ENCODE data around the gene RTN4IP1.

The RTN4IP1 gene

GRCh38 chr6:106614166-106614565 is 15.1 kb downstream of the RTN4IP1 start:
- H3K4me3 ChIP-seq (ENCODE audit: control insufficient read depth, low read depth, low read length) = no peak overlapping the region
- no peak for DNase-seq (ENCODE audit: low read depth)
- TF ChIP-seq, protein P1, sequence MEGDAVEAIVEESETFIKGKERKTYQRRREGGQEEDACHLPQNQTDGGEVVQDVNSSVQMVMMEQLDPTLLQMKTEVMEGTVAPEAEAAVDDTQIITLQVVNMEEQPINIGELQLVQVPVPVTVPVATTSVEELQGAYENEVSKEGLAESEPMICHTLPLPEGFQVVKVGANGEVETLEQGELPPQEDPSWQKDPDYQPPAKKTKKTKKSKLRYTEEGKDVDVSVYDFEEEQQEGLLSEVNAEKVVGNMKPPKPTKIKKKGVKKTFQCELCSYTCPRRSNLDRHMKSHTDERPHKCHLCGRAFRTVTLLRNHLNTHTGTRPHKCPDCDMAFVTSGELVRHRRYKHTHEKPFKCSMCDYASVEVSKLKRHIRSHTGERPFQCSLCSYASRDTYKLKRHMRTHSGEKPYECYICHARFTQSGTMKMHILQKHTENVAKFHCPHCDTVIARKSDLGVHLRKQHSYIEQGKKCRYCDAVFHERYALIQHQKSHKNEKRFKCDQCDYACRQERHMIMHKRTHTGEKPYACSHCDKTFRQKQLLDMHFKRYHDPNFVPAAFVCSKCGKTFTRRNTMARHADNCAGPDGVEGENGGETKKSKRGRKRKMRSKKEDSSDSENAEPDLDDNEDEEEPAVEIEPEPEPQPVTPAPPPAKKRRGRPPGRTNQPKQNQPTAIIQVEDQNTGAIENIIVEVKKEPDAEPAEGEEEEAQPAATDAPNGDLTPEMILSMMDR (IDR thresholded peaks at IDR 0.05; ENCODE audit: control insufficient read depth, insufficient read depth, low read depth, low read length, missing control alignments) = no peak

DNA sequence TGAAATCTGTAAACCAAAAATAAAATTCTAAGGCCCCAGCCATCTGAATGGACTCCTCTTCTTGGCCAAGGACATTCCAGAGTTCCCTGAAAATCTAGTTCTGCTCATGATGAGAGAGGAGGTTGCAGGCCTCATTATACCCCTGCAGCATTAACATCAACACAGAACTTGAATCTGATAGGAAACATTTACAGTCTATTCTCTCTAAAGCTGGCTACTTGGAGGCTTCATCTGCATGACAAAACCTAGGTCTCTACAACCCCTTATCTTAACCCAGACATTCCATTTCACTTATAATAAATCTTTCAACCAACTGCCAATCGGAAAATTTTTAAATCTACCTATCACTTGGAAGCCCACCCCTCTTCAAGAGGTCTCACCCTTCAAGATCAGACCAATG is 15.7 kb downstream of the RTN4IP1 start:
- no peak overlapping the region for H3K4me3 ChIP-seq (ENCODE audit: control insufficient read depth, low read depth, low read length)
- TF ChIP-seq, protein P1 (IDR thresholded peaks at IDR 0.05; ENCODE audit: control insufficient read depth, insufficient read depth, low read depth, low read length, missing control alignments) = no peak

DNA sequence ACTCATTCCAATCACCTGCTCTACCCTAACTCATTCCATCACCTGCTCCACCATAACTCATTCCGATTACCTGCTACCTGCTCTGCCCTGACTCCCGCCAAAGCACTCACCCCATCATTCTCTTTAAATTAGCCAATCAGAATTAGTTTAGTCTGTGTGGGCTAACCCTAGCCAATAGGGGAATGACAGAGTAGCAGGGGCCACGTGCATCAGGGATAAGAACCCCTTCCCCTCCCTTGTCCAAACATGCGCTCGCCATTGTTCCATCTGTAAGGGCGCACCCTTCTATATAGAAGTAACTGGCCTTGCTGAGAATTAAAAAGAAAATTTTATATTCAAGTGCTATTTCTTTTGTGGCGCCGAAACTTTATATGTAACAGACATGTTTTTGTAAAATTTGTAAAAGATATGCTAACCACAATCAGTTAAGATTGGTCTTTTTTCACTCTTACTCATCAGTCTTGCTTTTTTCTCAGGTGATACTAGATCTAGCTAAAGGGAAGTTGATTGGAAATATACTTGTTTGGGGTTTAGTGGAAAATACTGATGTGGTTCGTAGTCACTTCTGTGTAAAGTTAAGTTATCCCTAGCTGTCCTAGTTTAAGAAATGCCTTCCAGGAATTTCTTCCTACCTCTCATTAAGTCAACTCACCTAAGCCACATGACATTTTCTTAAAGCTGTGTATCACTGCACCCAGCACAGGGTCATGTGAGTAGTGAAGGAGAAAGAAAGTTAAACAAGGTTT is 16.5 kb downstream of the RTN4IP1 start:
- no peak overlapping the region for H3K4me3 ChIP-seq (ENCODE audit: control insufficient read depth, low read depth, low read length)
- TF ChIP-seq, protein P1 (IDR thresholded peaks at IDR 0.05; ENCODE audit: control insufficient read depth, insufficient read depth, low read depth, low read length, missing control alignments) = no peak
- no peak for DNase-seq (ENCODE audit: low read depth)

More for the DNA sequence above, 15.7 kb downstream of the RTN4IP1 start:
- DNase-seq (ENCODE audit: low read depth) = no peak

DNA sequence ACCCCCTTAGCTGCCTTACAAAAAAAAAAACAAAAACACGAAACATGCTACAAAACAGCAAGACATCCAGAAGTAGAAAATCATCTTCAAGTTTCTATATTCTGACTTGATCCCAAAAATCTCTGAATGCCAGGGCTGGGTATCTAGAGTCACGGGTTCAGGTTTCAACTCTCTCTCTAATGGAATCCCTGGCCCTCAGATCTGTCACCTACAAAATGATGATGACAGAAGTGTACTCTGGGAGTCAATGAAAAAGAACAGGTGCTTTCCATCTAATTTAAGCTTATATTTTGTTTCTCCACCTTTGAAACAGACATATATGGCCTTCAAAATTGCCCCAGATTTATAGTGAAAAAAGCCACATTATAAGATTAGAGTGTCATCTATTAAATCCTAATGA is 18.3 kb downstream of the RTN4IP1 start:
- no peak for DNase-seq (ENCODE audit: low read depth)
- TF ChIP-seq, protein P1 (IDR thresholded peaks at IDR 0.05; ENCODE audit: control insufficient read depth, insufficient read depth, low read depth, low read length, missing control alignments) = no peak
- H3K4me3 ChIP-seq (ENCODE audit: control insufficient read depth, low read depth, low read length) = no peak overlapping the region

DNA sequence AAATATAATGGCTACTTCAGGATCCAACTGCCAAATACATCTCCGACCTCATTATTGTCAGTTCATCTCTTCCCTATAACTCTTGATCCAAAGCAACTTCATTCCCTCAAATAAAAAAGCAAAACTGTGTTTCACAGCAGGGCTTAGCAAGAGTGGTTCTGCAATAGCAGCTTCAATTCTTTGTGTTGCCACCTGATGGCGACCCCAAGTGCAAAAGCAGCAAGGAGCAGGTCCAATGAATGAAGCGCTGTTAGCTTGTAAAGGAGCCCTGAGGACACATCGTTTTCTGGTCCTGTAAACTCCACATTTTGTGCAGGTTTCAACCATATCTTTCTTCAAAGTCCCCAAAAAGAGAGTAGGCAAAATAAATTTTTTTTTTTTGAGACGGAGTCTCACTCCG is 19.6 kb downstream of the RTN4IP1 start:
- no peak overlapping the region for H3K4me3 ChIP-seq (ENCODE audit: control insufficient read depth, low read depth, low read length)
- no peak for DNase-seq (ENCODE audit: low read depth)
- TF ChIP-seq, protein P1 (IDR thresholded peaks at IDR 0.05; ENCODE audit: control insufficient read depth, insufficient read depth, low read depth, low read length, missing control alignments) = peak; percentile 28

DNA sequence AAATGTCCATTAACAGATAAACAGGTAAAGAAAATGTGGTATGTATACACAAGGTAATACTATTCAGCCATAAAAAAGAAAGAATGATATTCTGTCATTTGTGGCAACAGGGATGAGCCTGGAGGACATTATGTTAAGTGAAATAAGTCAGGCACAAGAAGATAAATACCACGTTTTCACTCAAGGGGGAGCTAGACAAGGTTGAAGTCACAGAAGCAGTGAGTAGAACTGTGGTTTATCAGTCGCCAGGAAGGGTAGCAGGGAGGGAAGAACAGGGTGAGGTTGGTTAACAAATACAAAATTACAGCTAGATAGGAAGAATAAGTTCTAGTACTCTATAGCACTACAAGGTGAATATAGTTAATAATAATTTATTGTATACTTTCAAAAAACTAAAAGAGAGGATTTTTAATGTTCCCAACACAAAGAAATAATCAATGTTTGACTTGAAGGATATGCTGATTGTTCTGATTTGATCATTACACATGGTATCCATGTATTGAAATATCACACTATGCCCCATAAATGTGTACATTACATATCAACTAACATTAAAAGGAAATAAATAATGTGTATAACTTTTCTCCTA is 21.1 kb downstream of the RTN4IP1 start:
- H3K4me3 ChIP-seq (ENCODE audit: control insufficient read depth, low read depth, low read length) = no peak overlapping the region
- TF ChIP-seq, protein P1 (IDR thresholded peaks at IDR 0.05; ENCODE audit: control insufficient read depth, insufficient read depth, low read depth, low read length, missing control alignments) = peak; percentile 57
- peak; percentile 43 for DNase-seq (ENCODE audit: low read depth)

All from AG09309 (cell line).